ENCODE results near the gene PARD3. TPM values are rescaled to one million over a fixed set of nuclear protein-coding genes. Genes with fewer than 3 reads are reported as not detected.

Gene PARD3
- total RNA-seq, 1 donor from 2014 or later = 22.9 TPM

DNA sequence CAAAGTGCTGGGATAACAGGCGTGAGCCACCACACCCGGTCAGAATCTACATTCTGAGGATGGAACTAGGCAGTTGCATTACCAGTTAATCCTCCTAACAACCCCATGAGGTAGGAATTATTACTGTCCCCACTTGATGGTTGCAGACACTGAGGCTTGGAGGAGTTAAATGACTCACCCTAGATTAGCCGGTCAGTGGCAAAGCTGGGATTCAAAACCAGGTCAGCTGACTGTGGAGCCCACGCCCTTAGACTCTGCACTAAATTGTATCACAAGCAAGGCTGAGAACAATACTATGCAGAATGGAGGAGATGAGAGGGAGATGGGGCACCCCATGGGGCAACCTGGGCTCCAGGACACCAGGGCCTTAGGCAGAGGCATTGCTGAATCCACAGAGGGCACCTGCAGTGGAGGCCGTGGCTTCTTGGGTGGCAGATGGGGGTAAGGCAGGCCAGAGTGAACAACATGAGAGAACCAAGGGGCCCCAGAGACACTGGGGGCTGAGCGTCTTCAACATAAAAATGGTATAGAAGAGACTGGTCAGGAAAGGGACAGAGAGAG lies 723.4 kb downstream of the PARD3 start:
- no peak overlapping the region for H3K4me3 Mint-ChIP-seq (ENCODE audit: unreplicated experiment)
- no peaks in the 10 kb centered on the region for H3K4me1 Mint-ChIP-seq (ENCODE audit: low read depth, unreplicated experiment)
- no peaks in the 10 kb centered on the region for H3K27me3 Mint-ChIP-seq (ENCODE audit: unreplicated experiment)
- peaks cover 9% of the 10 kb centered on the region for H3K9me3 Mint-ChIP-seq (ENCODE audit: unreplicated experiment)
- no peak for DNase-seq
- no peak overlapping the region for H3K27ac Mint-ChIP-seq (ENCODE audit: unreplicated experiment)
- H3K36me3 Mint-ChIP-seq (ENCODE audit: unreplicated experiment) = peaks cover 26% of the 10 kb centered on the region
- TF ChIP-seq, protein P1, sequence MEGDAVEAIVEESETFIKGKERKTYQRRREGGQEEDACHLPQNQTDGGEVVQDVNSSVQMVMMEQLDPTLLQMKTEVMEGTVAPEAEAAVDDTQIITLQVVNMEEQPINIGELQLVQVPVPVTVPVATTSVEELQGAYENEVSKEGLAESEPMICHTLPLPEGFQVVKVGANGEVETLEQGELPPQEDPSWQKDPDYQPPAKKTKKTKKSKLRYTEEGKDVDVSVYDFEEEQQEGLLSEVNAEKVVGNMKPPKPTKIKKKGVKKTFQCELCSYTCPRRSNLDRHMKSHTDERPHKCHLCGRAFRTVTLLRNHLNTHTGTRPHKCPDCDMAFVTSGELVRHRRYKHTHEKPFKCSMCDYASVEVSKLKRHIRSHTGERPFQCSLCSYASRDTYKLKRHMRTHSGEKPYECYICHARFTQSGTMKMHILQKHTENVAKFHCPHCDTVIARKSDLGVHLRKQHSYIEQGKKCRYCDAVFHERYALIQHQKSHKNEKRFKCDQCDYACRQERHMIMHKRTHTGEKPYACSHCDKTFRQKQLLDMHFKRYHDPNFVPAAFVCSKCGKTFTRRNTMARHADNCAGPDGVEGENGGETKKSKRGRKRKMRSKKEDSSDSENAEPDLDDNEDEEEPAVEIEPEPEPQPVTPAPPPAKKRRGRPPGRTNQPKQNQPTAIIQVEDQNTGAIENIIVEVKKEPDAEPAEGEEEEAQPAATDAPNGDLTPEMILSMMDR (IDR thresholded peaks at IDR 0.05; ENCODE audit: partially characterized antibody, unreplicated experiment) = no peak

DNA sequence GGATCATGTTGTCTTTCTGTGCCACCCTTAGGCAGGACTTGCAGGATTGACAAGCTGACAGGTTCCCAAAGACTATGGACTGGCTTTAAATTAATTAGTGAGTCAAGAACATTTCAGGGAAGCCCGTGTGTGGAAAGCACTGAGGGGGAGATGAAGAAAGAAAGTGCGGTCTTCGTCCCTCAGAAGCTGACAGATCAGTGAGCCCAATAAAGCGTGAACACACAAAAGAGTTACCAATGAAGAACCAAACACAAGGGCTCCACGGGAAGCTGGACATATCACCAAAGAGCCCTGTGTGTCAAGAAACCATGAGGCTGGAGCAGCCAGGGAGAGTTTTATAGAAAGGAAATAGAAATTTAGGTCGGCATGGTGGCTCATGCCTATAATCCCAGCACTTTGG lies 725.8 kb downstream of the PARD3 start:
- TF ChIP-seq, protein P1 (IDR thresholded peaks at IDR 0.05; ENCODE audit: partially characterized antibody, unreplicated experiment) = no peak
- Mint-ChIP-seq H3K27ac (ENCODE audit: unreplicated experiment) (no peak overlapping the region), H3K9me3 (ENCODE audit: unreplicated experiment) (peaks cover 5% of the 10 kb centered on the region), H3K27me3 (ENCODE audit: unreplicated experiment) (peaks cover 3% of the 10 kb centered on the region), H3K4me1 (ENCODE audit: low read depth, unreplicated experiment) (no peaks in the 10 kb centered on the region), H3K4me3 (ENCODE audit: unreplicated experiment) (no peak overlapping the region), H3K36me3 (ENCODE audit: unreplicated experiment) (peaks cover 22% of the 10 kb centered on the region)
- DNase-seq = no peak

DNA sequence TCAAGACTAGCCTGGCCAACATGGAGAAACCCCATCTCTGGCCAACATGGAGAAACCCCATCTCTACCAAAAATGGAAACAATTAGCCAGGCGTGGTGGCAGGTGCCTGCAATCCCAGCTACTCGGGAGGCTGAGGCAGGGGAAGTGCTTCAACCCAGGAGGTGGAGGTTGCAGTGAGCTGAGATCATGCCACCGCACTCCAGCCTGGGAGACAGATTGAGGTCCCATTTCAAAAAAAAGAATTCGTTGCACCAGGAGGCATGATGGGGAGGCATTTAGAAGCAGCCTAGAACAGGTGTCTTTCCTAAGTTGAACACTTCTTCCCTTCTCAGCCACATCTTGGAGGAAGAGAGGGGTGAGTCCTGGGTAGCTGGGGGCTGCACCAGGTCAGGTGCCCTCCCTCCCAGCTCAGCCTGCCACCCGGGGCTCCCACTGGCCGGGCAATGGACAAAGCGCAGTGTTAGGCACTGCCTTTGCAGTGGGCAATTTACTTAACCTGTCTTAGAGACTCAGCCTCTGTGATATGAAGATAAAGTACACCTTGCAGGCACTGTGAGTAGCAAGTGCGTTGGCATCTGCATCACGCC lies 726.8 kb downstream of the PARD3 start:
- Mint-ChIP-seq H3K27me3 (ENCODE audit: unreplicated experiment) (peaks cover 3% of the 10 kb centered on the region), H3K4me1 (ENCODE audit: low read depth, unreplicated experiment) (no peaks in the 10 kb centered on the region), H3K36me3 (ENCODE audit: unreplicated experiment) (peaks cover 22% of the 10 kb centered on the region), H3K4me3 (ENCODE audit: unreplicated experiment) (no peak overlapping the region), H3K9me3 (ENCODE audit: unreplicated experiment) (peaks cover 5% of the 10 kb centered on the region), H3K27ac (ENCODE audit: unreplicated experiment) (no peak overlapping the region)
- TF ChIP-seq, protein P1 (IDR thresholded peaks at IDR 0.05; ENCODE audit: partially characterized antibody, unreplicated experiment) = no peak
- DNase-seq = no peak

DNA sequence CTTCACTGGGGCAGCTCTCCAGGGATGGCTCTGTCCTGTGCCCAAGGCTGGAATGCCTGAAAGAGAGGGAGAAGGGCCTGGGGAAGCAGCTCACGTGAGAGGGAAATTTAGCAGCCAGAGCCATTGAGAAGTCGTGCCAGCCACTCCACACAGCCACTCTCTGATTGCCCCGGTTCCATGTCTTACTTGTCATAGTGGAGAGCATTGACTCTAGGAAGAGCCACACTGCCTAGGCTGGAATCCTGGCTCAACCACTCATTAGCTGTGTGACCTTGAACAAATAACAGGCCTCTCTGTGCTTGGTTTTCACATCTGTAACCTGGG lies 728.0 kb downstream of the PARD3 start:
- no peak for DNase-seq
- Mint-ChIP-seq H3K27me3 (ENCODE audit: unreplicated experiment) (peaks cover 3% of the 10 kb centered on the region), H3K9me3 (ENCODE audit: unreplicated experiment) (peaks cover 5% of the 10 kb centered on the region), H3K4me3 (ENCODE audit: unreplicated experiment) (no peak overlapping the region), H3K36me3 (ENCODE audit: unreplicated experiment) (peaks cover 11% of the 10 kb centered on the region), H3K27ac (ENCODE audit: unreplicated experiment) (no peak overlapping the region), H3K4me1 (ENCODE audit: low read depth, unreplicated experiment) (no peaks in the 10 kb centered on the region)
- TF ChIP-seq, protein P1 (IDR thresholded peaks at IDR 0.05; ENCODE audit: partially characterized antibody, unreplicated experiment) = no peak

DNA sequence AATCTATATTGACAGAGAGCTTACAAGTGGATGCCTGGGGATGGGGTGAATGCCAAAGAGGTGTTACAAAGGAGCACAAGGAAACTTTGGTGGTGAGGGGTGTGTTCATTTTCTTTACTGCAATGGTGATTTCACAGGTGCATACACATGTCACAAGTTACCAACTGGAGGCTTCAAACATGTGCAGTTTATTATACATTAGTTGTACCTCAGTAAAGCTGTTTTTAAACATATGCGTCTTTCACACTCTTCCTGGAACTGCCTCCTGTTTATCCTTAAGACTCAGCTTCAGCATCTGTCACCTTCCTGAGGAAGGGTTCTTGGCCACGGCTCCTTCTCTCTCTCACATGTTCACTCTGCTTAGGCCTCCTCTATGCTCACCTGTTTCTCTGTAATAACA lies 731.5 kb downstream of the PARD3 start:
- Mint-ChIP-seq H3K4me3 (ENCODE audit: unreplicated experiment) (no peak overlapping the region), H3K4me1 (ENCODE audit: low read depth, unreplicated experiment) (peaks cover 1% of the 10 kb centered on the region), H3K9me3 (ENCODE audit: unreplicated experiment) (no peaks in the 10 kb centered on the region), H3K27ac (ENCODE audit: unreplicated experiment) (no peak overlapping the region), H3K27me3 (ENCODE audit: unreplicated experiment) (peaks cover 3% of the 10 kb centered on the region), H3K36me3 (ENCODE audit: unreplicated experiment) (peaks cover 5% of the 10 kb centered on the region)
- no peak for DNase-seq
- TF ChIP-seq, protein P1 (IDR thresholded peaks at IDR 0.05; ENCODE audit: partially characterized antibody, unreplicated experiment) = no peak
